Activated T-cell treated with anti-CD3 and anti-CD28 coated beads, Interleukin-2, amount 50 U/mL, for 4 hours (primary cell): ENCODE measurements around the gene PDXDC1. TPM values are rescaled to one million over a fixed set of nuclear protein-coding genes. Genes with fewer than 3 reads are reported as not detected.
"Not testable (repeated sequence)": the region's sequence is repeated elsewhere in the genome, so short reads cannot be mapped to it uniquely, and the experiment has no call there.

Experiments used
- ATAC-seq, 2 donors: fragments of 200-7000 bp; cut with Tn5 transposase; one replicate each; pipeline ENCODE4 v1.10.0; 2021
- DNase-seq: peaks from one replicate; pipeline ENCODE4 v3.0.0-alpha.2; 2020
- H3K27me3 Mint-ChIP-seq: one replicate; pipeline ENCODE4 v1.8.0; 2021; ENCODE audit warnings: low read depth, mixed read lengths
- H3K36me3 Mint-ChIP-seq: one replicate; pipeline ENCODE4 v1.8.0; 2022; ENCODE audit warnings: mixed read lengths; ENCODE audit not compliant: insufficient read depth
- H3K4me1 Mint-ChIP-seq: one replicate; pipeline ENCODE4 v1.8.0; 2021; ENCODE audit warnings: low read depth, mixed read lengths
- H3K4me3 Mint-ChIP-seq: one replicate; pipeline ENCODE4 v1.8.0; 2021; ENCODE audit warnings: mild to moderate bottlenecking, moderate library complexity, mixed read lengths
- H3K9me3 Mint-ChIP-seq: one replicate; pipeline ENCODE4 v1.8.0; 2021; ENCODE audit warnings: mixed read lengths
- total RNA-seq, 3 donors: library from RNA; stranded (reverse); gene quantifications; one replicate each; pipeline ENCODE4 v1.2.1, GENCODE V29; 2021

Gene PDXDC1
- total RNA-seq, 3 donors from 2014 or later = 53.5 to 62.6 (median 62.2) TPM

DNA sequence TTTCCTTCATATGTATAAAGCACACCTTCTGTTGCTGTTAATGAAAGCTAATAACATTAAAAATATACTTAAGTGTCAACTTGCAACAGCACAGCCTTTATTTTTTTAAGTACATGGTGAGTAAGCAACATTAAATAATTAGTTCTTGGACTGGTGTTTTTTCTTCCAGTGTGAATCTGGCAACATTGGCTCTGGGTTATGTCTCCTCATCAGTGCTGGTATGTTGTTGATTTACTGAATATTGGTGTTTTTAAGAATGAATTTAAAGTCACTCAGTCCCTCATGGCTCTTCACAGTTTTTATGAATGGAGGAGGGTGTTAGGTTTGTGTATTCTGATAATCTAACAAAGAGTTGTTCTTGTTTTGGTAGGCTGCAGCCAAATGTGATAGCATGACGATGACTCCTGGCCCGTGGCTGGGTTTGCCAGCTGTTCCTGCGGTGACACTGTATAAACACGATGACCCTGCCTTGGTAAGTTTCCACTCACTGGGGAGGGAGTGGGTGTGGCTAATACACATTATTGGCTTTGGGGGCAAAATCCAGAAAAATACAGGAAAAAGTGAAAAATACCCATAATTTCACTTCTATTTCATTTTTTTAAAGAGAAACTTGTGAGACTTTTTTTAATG, 42.2 kb downstream of the PDXDC1 start:
- ATAC-seq, H3K9me3 Mint-ChIP-seq, H3K27me3 Mint-ChIP-seq, H3K4me3 Mint-ChIP-seq, DNase-seq: not testable (repeated sequence)
- Mint-ChIP-seq H3K4me1 (peaks cover 40% of the 10 kb centered on the region), H3K36me3 (peaks cover 25% of the 10 kb centered on the region)

DNA sequence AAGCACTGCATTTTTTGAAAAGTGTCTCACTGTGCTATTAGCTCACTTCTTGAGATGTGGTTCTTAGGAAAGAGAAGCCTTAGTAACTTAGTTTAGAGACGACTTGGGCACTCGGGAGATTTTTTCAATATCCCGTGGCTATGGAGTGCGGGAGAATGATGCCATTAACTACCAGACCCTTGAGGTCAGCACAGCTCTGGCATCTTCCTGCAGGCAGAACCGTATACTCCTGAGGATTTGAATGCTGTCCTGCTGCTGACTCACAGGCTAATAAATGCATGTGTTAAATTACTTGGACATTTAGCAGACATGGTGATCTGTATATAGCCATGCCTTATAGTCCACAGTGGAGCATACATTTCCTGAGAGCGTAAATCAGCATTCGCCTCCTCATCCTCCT, 46.6 kb downstream of the PDXDC1 start:
- not testable (repeated sequence) for DNase-seq, H3K4me3 Mint-ChIP-seq, ATAC-seq, H3K27me3 Mint-ChIP-seq, H3K9me3 Mint-ChIP-seq
- peaks cover 15% of the 10 kb centered on the region for H3K4me1 Mint-ChIP-seq
- peaks cover 48% of the 10 kb centered on the region for H3K36me3 Mint-ChIP-seq

DNA sequence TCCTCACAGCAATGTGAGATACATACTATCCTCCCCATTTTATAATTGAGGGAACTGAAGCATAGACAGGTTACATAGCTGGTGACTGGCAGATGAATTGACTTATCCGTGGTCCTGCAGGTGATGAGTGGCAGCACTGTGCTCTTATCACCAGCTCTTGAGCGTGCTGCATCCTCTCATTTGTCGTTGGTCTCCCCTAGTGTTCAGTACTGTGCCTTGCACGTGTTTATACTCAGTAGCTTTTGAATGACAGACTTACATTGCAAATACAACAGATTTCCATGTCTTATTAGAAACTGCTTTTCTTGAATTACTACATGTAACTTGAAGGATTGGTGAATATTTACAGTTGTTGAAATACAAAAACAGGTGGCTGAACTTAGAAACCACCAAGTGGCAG, 47.4 kb downstream of the PDXDC1 start:
- not testable (repeated sequence) for H3K9me3 Mint-ChIP-seq, H3K4me3 Mint-ChIP-seq, H3K27me3 Mint-ChIP-seq
- peak; percentile 52 for DNase-seq
- ATAC-seq = peak; percentile 98 to 100
- H3K4me1 Mint-ChIP-seq = peaks cover 10% of the 10 kb centered on the region
- H3K36me3 Mint-ChIP-seq = peaks cover 46% of the 10 kb centered on the region

DNA sequence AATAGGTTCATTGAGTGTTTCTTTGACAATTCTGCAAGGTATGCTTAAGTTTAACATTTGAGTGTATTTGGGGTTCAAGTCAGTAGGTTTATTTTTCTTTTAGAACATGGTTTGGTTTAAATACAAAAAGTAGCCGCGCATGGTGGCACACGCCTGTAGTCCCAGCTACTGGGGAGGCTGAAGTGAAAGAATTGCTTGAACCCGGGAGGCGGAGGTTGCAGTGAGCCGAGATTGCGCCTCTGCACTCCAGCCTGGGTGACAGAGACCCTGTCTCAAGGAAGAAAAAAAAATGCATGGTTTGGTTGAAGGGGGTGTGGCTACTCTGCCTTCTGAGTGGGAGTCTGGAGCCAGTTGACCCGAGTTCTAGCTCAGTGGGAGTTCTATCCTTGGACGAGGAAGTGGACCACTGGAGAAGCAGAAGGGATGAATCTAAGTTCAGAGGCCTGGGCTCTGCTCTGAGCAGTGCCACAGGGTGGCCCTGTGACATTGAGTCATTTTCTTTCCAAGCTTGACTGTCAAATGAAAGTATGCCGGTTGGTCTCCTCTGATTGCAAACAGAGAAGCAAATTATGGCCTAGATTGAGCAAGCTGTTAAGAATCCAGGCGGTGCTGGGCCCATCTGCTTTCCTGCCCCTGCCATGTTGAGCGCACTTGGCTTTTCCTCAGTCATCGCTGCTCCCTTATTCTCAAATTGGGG, 48.7 kb downstream of the PDXDC1 start:
- H3K27me3 Mint-ChIP-seq, DNase-seq, ATAC-seq, H3K4me1 Mint-ChIP-seq, H3K9me3 Mint-ChIP-seq, H3K4me3 Mint-ChIP-seq: not testable (repeated sequence)
- peaks cover 53% of the 10 kb centered on the region for H3K36me3 Mint-ChIP-seq

DNA sequence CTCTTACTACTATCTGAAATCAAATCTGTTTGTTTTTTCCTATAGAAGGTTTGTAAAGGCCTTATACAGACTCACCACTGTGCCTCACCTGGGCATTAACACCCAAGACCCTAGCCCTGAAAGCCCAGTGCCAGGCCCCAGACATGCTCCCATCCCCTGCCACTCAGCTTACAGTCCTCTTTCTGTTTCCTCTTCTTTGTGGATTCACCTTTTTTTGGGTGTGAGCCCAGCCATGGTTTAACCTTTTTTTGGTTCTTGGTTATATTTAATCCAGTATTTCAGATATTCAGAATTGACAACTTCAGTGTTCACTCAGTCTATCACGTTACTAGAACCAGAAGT, 50.0 kb downstream of the PDXDC1 start:
- DNase-seq, ATAC-seq, H3K27me3 Mint-ChIP-seq: not testable (repeated sequence)

DNA sequence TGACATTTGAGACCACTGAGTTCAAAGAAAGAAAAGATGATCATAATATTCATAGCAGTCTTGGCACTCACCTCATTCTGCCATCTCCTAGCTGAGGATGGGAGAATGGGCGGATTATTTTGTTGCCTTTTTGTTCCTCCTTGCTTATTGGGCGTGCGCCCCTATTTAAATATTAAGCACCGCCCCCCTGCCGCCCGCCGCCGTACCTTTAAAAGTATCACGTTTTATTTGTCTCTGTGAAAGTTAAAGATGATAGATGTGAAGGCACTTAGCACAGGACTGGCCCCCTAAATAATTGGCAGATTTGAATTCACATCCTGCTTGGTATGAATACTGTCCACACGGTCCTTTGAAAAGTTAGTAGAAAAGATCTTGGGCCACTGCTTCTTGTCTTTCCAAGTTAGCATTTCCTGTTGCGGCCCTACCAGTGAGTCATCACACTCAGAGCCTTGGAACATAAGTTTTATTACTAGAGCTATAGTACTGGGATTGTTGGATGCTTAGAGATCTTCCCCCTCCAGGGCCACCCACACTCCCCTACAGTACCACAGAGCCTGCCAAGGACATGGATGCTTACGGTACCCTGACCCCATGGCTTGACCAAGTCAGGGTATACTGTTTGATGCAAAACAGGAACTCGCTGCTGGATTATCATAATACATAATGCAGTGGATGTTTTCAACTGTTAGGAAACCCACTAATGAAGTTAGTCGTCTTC, 50.6 kb downstream of the PDXDC1 start:
- peaks cover 54% of the 10 kb centered on the region for H3K36me3 Mint-ChIP-seq
- H3K9me3 Mint-ChIP-seq, ATAC-seq, H3K4me3 Mint-ChIP-seq, H3K4me1 Mint-ChIP-seq, DNase-seq, H3K27me3 Mint-ChIP-seq: not testable (repeated sequence)

More for the DNA sequence above, 50.0 kb downstream of the PDXDC1 start:
- peaks cover 54% of the 10 kb centered on the region for H3K36me3 Mint-ChIP-seq
- not testable (repeated sequence) for H3K4me1 Mint-ChIP-seq, H3K4me3 Mint-ChIP-seq, H3K9me3 Mint-ChIP-seq

DNA sequence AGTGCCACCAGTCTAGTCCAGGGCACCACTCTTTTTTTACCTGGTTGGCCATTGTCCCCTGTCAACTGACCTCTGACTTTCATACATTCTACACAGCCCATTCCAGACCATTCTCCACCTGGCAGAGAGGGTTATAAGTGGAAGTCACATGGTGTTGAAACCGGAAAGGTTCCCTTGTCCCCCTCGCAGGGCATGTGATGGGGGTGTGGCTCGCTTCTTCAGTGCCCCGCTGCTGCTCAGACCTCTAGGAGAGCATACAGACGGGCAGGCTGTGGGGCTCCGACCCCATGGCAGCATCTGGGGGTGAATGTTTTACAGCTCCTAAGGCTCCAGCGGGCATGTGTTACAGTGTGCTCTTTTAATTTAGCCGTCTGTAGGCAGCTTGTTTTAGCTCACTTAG, 52.2 kb downstream of the PDXDC1 start:
- ATAC-seq, H3K27me3 Mint-ChIP-seq, H3K9me3 Mint-ChIP-seq, DNase-seq, H3K4me3 Mint-ChIP-seq: not testable (repeated sequence)
- Mint-ChIP-seq H3K36me3 (peaks cover 62% of the 10 kb centered on the region), H3K4me1 (peaks cover 15% of the 10 kb centered on the region)

DNA sequence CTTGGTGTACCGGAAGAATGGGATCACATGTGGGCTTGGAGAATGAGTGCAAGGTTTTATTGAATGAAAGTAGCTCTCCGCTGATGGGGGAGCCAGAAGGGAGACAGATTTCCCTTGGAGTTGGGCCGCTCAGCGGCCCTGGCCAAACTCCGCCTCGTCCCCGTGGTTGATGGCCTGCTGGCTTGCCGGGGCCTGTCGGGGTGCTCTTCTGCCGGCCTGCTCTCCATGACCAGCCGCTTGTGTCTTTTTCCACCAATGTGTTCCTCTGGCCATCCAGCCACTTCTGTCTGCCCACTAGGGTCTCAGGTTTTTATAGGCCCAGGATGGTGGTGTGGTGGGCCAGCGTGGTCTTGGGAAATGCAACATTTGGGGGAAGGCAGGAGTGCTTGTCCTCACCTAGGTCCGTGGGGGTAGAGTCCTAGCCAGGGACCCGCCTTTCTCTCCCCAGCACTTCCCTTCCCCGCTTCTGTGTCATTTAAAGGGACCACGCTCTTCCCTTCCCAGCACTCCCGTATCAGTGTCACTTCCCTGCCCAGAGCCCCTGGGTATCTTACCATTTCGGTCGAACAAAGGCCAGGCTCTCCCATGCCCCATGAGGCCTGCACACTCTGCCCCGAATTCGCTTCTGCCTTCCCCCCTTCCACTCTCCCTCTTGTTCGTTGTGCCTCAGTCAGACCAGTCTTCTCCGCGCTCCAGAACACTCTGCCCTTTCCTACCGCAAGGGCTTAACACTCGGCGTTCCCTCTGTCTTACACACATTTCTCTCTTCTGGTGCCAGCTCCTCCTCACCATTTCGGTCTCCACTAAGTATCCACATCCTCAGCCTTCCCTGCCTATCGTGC, 52.9 kb downstream of the PDXDC1 start:
- not testable (repeated sequence) for H3K9me3 Mint-ChIP-seq, DNase-seq, H3K4me3 Mint-ChIP-seq, ATAC-seq, H3K27me3 Mint-ChIP-seq
- peaks cover 59% of the 10 kb centered on the region for H3K36me3 Mint-ChIP-seq
- H3K4me1 Mint-ChIP-seq = peaks cover 14% of the 10 kb centered on the region

DNA sequence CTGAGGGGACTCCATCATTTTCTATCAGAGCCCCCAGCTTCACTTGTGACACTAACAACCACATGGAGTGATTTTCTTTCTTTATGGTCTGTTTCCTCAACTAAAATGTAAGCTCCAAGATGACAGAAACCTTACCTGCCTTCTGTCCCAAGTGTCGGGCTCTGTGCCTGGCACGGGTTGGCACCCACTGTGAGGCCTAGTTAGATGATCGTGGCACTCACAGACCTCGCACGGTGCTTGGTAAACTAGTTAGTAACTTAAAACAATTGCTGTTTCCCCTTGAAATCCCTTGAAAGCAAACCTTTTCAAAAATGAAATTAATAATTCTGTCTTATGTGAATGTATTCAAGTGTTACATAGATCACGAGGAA, 53.5 kb downstream of the PDXDC1 start:
- not testable (repeated sequence) for H3K4me3 Mint-ChIP-seq, H3K9me3 Mint-ChIP-seq, H3K27me3 Mint-ChIP-seq, DNase-seq, ATAC-seq
- Mint-ChIP-seq H3K4me1 (peaks cover 14% of the 10 kb centered on the region), H3K36me3 (peaks cover 60% of the 10 kb centered on the region)

DNA sequence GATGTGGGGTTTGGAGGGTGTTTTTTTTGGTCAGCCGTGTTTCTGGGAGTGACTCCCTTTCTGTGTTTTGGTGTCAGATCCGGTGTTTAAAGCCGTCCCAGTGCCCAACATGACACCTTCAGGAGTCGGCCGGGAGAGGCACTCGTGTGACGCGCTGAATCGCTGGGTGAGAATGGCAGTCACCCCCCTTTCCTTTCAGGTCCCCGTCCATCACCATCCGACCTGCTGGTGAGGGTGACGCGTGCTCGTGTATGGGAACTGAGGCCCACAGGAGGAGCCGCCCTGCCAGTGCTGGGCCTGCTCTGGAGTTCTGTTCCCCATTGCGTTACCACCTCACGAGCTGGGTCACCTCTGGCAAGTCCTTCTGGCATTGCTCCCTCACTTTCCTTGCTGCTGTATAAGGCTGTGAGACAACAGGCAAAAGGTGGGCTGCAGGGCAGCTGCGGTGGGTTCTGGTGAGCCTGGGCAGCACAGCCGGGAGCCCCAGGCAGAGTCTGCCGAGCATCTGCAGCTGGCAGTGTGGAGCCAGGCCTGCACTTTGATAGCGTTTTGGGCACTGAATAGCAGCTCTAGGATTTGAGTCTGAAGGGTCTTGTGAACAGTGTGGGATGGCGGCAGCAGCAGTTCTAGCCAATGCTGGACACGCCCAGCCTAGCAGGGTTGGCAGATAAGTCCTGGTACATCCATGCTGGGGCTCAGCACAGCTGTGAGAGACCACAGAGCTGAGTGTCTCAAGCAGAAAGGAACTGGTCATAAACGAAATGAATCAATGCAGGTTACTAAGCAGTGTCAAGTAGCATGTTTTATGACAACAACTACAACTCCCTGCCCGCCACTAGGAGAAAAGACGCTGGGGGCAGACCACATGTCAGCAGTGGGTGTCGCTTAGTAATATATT, 54.2 kb downstream of the PDXDC1 start:
- H3K4me1 Mint-ChIP-seq = peaks cover 14% of the 10 kb centered on the region
- H3K4me3 Mint-ChIP-seq, DNase-seq, H3K27me3 Mint-ChIP-seq, H3K9me3 Mint-ChIP-seq, ATAC-seq: not testable (repeated sequence)
- peaks cover 58% of the 10 kb centered on the region for H3K36me3 Mint-ChIP-seq

DNA sequence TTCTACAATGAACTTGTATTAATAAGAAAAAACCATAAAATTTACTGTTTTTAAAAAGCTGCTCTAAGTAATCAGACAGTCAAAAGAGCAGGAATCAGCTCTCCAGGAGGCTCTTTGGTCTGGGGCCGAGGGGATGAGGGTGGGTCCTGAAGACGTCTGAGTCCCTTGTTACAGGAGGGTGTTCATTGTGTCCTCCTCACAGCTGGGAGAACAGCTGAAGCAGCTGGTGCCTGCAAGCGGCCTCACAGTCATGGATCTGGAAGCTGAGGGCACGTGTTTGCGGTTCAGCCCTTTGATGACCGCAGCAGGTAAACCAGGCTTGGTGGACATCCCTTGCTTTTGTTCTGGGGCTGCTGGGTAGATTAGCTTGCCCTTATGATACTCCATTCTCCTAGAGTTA, 54.9 kb downstream of the PDXDC1 start:
- H3K4me3 Mint-ChIP-seq, ATAC-seq, DNase-seq, H3K27me3 Mint-ChIP-seq, H3K9me3 Mint-ChIP-seq: not testable (repeated sequence)
- peaks cover 14% of the 10 kb centered on the region for H3K4me1 Mint-ChIP-seq
- peaks cover 57% of the 10 kb centered on the region for H3K36me3 Mint-ChIP-seq

DNA sequence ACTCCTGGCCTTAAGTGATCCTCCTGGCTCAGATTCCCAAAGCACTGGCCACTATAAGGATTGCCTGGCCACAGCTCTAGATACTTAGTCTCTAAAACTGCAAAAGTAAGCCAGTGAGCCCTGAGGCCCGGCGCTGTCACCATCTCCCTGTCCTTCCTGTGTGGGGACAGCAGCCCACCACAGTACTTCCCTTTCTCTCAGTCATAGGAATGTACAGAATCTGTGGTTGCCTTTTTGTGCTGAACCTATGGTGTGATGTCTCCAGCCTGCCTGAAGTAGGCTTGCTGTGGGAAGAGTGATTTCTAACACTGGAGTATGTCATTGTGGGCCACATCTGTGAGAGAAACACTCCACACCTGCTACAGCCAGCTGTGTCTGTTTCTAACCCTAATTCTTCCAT, 56.4 kb downstream of the PDXDC1 start:
- peaks cover 53% of the 10 kb centered on the region for H3K36me3 Mint-ChIP-seq
- no peak for ATAC-seq
- no peaks in the 10 kb centered on the region for H3K9me3 Mint-ChIP-seq
- no peak for DNase-seq
- H3K27me3 Mint-ChIP-seq = no peaks in the 10 kb centered on the region
- H3K4me3 Mint-ChIP-seq = no peak overlapping the region
- H3K4me1 Mint-ChIP-seq = peaks cover 14% of the 10 kb centered on the region

DNA sequence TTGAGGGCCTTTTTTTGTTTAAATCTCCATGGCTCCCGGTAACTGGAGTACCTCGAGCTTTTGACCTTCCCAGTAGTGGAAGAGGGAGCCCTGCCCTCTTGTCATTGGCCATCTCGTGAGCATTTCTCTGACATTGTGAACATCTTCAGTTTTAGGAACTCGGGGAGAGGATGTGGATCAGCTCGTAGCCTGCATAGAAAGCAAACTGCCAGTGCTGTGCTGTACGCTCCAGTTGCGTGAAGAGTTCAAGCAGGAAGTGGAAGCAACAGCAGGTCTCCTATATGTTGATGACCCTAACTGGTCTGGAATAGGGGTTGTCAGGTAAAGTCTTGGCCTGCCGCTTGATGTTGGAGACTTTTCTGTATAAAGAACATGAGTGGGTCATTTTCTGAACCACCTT, 56.8 kb downstream of the PDXDC1 start:
- Mint-ChIP-seq H3K4me1 (peaks cover 14% of the 10 kb centered on the region), H3K27me3 (no peaks in the 10 kb centered on the region), H3K9me3 (no peaks in the 10 kb centered on the region), H3K36me3 (peaks cover 53% of the 10 kb centered on the region), H3K4me3 (no peak overlapping the region)
- no peak for ATAC-seq
- DNase-seq = no peak
